Thyroid gland (tissue), 4 donors: ENCODE measurements around the gene PPIA. TPM values are rescaled to one million over a fixed set of nuclear protein-coding genes. Genes with fewer than 3 reads are reported as not detected.

Experiments
- DNase-seq, 2 donors: peaks; one replicate each; pipeline ENCODE4 v3.0.0-alpha.2; 2019
- H3K27ac ChIP-seq, 3 donors: fragments of 200-600 bp; sonication (generic); 1 replicate in 2 of 3; 2 replicates in 1 of 3; pipeline ENCODE4 v1.5.1; 2016 to 2019; ENCODE audit warnings: mild to moderate bottlenecking in 1 of 3, moderate library complexity in 1 of 3
- H3K27me3 ChIP-seq: fragments of 200-600 bp; sonication (generic); one replicate; pipeline ENCODE4 v1.5.1; 2019
- H3K36me3 ChIP-seq, 2 donors: fragments of 200-600 bp; sonication (generic); one replicate each; pipeline ENCODE4 v1.5.1; 2016 to 2019
- H3K4me1 ChIP-seq, 2 donors: fragments of 200-600 bp; sonication (generic); one replicate each; pipeline ENCODE4 v1.5.1; 2017 to 2019
- H3K4me3 ChIP-seq, 3 donors: fragments of 200-600 bp; sonication (generic); replicated peaks in 1 of 3; 1 replicate in 2 of 3; 2 replicates in 1 of 3; pipeline ENCODE4 v1.5.1; 2016; ENCODE audit warnings: mild to moderate bottlenecking in 1 of 3
- H3K9me3 ChIP-seq: fragments of 200-600 bp; sonication (generic); one replicate; pipeline ENCODE4 v1.5.1; 2017
- CTCF ChIP-seq, 6 experiments: fragments of 200-600 bp in 3 of 6; fragments of 450-650 bp in 3 of 6; sonication (generic) in 3 of 6; IDR thresholded peaks; one replicate each; pipeline ENCODE4 v1.5.1; 2016 to 2019; ENCODE audit warnings: antibody characterized with exemption in 6 of 6, mild to moderate bottlenecking in 2 of 6, inconsistent platforms in 1 of 6, moderate library complexity in 1 of 6
- POLR2A ChIP-seq, 2 donors: fragments of 450-650 bp; IDR thresholded peaks; one replicate each; pipeline ENCODE4 v1.6.1; 2017; ENCODE audit warnings: antibody characterized with exemption in 2 of 2, mild to moderate bottlenecking in 2 of 2, moderate library complexity in 1 of 2
- WGBS, 2 donors: methylation state at CpG; one replicate each; pipeline ENCODE4 v1.1.5; 2017; 5-methylcytosine and 5-hydroxymethylcytosine counted together
- intact Hi-C: fragments of 100-400 bp; cut with DNase I; formaldehyde crosslinking; loops from one replicate; pipeline ENCODE4 v1.15.1; 2023
- total RNA-seq, 4 donors: library from RNA; depleted of rRNA; stranded (reverse); fragments of >200 nt; gene quantifications; one replicate each; pipeline ENCODE4 v1.2.3, GENCODE V29; 2016

Gene PPIA
- total RNA-seq, 4 donors from 2014 or later = 1,021 to 2,051 (median 1,545) TPM

GRCh38 chr7:44760034-44760580 lies 36.4 kb upstream of the PPIA start:
- Histone ChIP-seq H3K4me1 (peaks cover 18 to 25% of the 10 kb centered on the region in 2 donors), H3K27ac (no peak overlapping the region), H3K36me3 (peaks cover 69% of the 10 kb centered on the region in 2 donors), H3K4me3 (no peak overlapping the region), H3K27me3 (no peaks in the 10 kb centered on the region), H3K9me3 (no peaks in the 10 kb centered on the region)
- intact Hi-C loops = no loop called here
- WGBS, 2 donors = 93 to 95% methylated on average over 13 to 18 of the region's 18 CpGs
- DNase-seq = no peak
- TF ChIP-seq CTCF (IDR thresholded peaks at IDR 0.05) = no peak
- TF ChIP-seq POLR2A (IDR thresholded peaks at IDR 0.05) = no peak

- no peak for DNase-seq
- WGBS, 2 donors = 89 to 93% methylated on average over 19 to 27 of the region's 48 CpGs
Measured at GRCh38 chr7:44761207-44762161, 35.0 kb upstream of the PPIA start.

GRCh38 chr7:44762300-44762699 lies 34.2 kb upstream of the PPIA start:
- Histone ChIP-seq H3K4me3 (no peak overlapping the region), H3K27ac (no peak overlapping the region), H3K9me3 (no peaks in the 10 kb centered on the region), H3K4me1 (peaks cover under 1 to 3% of the 10 kb centered on the region in 2 donors), H3K27me3 (no peaks in the 10 kb centered on the region), H3K36me3 (peaks cover 85 to 86% of the 10 kb centered on the region in 2 donors)
- no peak for DNase-seq
- intact Hi-C loops = no loop called here
- TF ChIP-seq POLR2A (IDR thresholded peaks at IDR 0.05) (no peak), CTCF (IDR thresholded peaks at IDR 0.05) (no peak)
- WGBS, 2 donors = 95 to 96% methylated on average over 9 of the region's 9 CpGs

More at GRCh38 chr7:44761207-44762161, 35.0 kb upstream of the PPIA start:
- peaks cover 8 to 11% of the 10 kb centered on the region in 2 donors for H3K4me1 ChIP-seq
- intact Hi-C loops = no loop called here
- TF ChIP-seq POLR2A (IDR thresholded peaks at IDR 0.05) (no peak), CTCF (IDR thresholded peaks at IDR 0.05) (no peak)
- no peak overlapping the region for H3K27ac ChIP-seq
- H3K36me3 ChIP-seq = peaks cover 83% of the 10 kb centered on the region in 2 donors
- no peak overlapping the region for H3K4me3 ChIP-seq
- no peaks in the 10 kb centered on the region for H3K27me3 ChIP-seq
- H3K9me3 ChIP-seq = no peaks in the 10 kb centered on the region

- WGBS, 2 donors = 96 to 97% methylated on average over 18 to 20 of the region's 20 CpGs
- peaks cover 85 to 89% of the 10 kb centered on the region in 2 donors for H3K36me3 ChIP-seq
- H3K4me3 ChIP-seq = no peak overlapping the region
Measured at GRCh38 chr7:44762726-44763522, 33.6 kb upstream of the PPIA start.

More at GRCh38 chr7:44762726-44763522, 33.6 kb upstream of the PPIA start:
- Histone ChIP-seq H3K27ac (no peak overlapping the region), H3K9me3 (no peaks in the 10 kb centered on the region), H3K27me3 (no peaks in the 10 kb centered on the region), H3K4me1 (peaks cover under 1 to 5% of the 10 kb centered on the region in 2 donors)
- TF ChIP-seq POLR2A (IDR thresholded peaks at IDR 0.05) (no peak), CTCF (IDR thresholded peaks at IDR 0.05) (no peak)
- intact Hi-C loops = no loop called here
- no peak for DNase-seq
